Measurements from ENCODE around the gene ENPP4.
"Not testable (repeated sequence)": the region's sequence is repeated elsewhere in the genome, so short reads cannot be mapped to it uniquely, and the experiment has no call there.

ENPP4 gene, protein sequence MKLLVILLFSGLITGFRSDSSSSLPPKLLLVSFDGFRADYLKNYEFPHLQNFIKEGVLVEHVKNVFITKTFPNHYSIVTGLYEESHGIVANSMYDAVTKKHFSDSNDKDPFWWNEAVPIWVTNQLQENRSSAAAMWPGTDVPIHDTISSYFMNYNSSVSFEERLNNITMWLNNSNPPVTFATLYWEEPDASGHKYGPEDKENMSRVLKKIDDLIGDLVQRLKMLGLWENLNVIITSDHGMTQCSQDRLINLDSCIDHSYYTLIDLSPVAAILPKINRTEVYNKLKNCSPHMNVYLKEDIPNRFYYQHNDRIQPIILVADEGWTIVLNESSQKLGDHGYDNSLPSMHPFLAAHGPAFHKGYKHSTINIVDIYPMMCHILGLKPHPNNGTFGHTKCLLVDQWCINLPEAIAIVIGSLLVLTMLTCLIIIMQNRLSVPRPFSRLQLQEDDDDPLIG

DNA sequence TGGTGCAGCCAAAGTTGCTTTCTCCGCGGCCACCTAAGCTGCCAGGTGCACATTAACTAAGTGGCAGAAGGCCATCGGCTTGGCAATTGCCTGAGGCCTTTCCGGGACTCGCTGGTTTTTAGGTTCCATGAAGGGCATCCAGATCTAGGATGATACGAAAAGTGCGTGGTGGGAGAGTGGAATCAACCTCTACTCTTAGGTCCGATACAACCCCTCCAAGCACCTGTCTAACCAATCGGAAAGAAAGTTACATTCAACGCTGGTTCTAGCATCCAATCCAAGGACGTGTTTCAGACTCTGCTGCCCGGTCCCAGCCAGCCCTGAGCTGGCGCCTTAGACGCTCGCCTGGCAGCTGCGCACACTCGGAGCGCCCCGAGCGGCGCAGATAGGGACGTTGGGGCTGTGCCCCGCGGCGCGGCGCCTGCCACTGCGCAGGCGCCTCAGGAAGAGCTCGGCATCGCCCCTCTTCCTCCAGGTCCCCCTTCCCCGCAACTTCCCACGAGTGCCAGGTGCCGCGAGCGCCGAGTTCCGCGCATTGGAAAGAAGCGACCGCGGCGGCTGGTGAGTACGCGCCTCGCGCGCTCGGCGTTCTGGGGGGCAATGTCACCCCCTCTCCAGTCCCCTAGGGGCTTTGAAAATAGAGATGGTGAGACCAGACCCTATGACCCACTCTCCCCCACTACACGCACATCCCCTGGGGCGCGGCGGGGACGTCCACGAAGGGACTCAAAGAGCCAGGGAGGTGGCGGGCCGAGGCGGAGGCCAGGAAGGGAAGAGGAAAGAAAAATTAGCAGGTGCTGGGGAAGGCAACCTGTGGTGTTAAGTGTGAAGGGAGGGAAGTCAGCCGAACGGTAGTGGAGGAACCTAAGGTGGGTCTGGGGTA is at the start of gene ENPP4:
Gene ENPP4 (plus strand): TSS at position 361 of the 883 bp plus-strand sequence. CDS start 9,595 bp downstream, outside the sequence.
- peak; percentile 57 for DNase-seq

DNA sequence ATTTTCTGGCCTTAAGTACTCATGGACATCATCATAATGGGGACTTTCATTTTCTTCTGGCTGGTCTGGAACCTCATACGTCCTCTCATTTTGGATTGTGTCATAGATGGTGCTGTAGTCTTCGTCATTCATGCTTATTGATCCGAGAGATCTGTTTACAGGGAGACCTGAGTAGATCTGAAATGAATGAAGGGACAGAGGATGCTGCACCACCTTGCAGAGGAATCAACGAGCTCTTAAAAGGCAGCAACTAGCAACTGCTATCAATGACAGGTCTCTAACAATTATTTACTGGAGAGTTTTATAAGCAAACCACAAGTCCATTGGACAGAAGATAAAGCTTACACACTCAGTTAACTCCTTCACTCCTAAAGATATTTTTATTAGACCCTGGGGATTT is 49.7 kb upstream of the ENPP4 start:
- peak; percentile 2 for DNase-seq

DNA sequence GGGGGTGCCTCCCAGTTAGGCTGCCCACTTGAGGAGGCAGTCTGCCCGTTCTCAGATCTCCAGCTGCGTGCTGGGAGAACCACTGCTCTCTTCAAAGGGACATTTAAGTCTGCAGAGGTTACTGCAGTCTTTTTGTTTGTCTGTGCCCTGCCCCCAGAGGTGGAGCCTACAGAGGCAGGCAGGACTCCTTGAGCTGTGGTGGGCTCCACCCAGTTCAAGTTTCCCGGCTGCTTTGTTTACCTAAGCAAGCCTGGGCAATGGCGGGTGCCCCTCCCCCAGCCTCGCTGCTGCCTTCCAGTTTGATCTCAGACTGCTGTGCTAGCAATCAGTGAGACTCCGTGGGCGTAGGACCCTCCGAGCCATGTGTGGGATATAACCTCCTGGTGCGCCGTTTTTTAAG is 44.1 kb upstream of the ENPP4 start:
- DNase-seq = not testable (repeated sequence)

DNA sequence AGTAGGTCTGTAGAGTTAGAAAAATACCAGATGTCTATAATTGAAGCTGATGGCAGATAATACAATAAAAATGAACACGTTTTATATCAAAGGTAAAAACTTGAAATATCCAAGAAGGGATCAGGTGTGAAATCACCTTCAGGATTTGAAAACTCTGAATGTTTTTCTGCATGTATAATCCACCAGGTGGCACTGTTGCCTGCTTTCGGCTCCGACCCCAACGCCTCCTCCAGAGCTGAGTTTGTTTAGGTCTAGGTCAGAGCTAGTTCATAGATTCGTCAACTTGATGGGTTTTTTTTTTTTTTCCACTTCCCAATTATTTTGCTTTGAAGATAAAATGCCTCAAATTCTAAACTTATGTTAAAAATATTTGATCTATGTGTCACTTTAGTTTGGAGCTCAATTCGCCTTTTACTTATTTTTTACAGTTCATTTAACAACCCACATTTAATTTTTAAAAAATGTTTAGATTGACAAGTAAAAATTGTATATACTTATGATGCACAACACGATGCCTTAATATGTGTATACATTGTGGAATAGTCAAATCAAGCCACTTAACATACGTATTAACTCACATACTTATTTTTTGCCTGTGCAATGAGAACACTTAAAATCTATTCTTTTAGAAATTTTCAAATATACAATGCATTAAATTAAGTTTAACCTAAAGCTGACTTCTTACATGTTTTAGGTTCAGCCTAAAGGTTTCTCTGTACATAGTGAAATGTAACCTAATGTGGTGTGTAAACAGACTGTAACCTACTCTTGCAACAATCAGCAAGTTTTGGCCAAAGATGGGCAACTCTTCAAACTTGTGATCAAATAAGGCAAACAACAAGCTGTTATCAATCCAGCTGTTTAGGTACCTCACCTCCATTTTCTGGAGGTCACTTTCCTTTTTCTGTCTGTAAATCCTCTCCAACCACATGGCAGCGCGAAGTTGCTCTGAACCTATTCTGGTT is 39.4 kb upstream of the ENPP4 start:
- peak; percentile 46 for DNase-seq

DNA sequence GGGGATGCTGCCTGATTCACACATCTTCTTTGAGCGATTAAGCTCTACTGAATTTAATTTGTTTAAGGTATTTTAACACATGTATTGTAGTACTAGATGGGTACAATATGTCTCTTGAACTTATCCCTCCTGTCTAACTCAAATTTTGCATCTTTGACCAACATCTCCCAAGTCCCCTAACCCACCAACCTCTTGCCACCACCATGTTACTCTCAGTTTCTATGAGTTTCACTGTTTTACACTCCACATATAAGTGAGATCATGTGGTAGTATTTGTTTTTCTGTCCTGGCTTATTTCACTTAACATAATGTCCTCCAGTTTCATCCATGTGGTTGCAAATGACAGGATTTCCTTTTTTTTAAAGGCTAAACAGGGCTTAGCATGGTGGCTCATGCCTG is 38.7 kb upstream of the ENPP4 start:
- DNase-seq = no peak

DNA sequence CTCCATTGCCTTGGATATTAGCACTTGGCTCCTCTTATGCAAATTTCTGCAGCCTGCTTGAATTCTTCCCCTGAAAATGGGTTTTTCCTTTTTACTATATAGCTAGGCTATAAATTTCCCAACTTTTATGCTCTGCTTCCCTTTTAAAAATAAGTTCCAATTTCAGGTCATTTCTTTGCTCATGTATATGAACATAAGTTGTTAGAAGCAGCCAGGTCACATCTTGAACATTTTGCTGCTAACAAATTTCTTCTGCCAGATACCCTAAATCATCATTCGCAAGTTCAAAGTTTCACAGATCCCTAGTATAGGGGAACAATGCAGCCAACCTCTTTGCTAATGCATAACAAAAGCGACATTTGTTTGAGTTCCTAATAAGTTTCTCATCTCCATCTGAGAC is 34.5 kb upstream of the ENPP4 start:
- DNase-seq = no peak

DNA sequence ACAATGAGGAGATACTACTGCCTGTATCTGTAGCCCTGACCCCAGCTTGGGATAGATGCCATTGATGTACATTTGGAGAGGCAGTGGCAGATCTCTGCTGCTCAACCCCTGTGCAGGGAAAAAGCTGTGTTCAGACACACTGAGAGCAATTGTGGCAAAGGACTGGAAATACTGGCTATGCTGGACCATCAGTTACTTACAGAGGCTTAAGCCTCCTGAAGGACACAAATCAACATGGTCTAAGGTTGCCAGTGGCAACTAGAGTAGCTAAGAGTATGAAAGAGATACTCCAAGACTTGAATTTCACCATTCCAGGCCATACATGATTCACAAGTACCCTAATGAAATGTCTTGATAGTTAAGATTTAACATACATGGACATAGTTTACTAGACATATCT is 32.4 kb upstream of the ENPP4 start:
- no peak for DNase-seq

DNA sequence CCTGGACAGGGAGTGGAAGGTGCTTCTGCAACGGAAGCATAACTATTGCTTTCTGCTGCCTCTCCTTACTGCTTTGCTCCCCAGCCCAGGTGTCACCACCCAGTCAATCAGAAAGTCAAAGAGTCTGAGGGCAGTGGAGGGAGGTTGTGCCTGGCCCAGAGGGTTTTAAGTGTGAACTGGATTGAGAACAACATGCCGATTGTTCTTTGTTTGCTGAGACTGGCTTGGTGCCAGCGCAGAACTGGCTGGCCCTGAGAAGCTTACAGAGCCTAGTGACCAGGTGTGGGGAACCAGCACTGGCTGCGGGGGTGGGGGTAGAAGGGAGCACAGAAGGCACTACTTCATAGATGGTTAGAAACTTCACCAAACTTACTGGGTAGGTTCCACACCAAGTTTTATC is 31.1 kb upstream of the ENPP4 start:
- no peak for DNase-seq

DNA sequence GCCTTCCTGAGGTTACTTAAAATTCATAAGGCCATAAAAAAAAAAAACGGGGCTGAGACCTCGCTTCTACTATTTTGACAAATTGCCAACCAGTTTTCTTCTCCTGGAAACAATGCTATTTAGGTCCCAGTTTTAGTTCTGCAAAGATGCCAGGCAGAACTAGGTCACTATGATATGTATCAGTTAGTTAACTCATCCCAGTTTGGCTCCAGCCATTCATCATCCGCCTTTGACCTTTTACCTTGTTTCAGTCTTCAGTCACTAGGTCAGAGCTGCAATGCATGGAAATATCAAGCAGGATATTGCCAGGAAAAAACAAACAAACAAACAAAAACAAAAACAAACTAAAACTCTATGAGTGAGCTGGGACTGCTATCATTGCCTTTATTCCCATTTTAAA is 29.8 kb upstream of the ENPP4 start:
- no peak for DNase-seq

DNA sequence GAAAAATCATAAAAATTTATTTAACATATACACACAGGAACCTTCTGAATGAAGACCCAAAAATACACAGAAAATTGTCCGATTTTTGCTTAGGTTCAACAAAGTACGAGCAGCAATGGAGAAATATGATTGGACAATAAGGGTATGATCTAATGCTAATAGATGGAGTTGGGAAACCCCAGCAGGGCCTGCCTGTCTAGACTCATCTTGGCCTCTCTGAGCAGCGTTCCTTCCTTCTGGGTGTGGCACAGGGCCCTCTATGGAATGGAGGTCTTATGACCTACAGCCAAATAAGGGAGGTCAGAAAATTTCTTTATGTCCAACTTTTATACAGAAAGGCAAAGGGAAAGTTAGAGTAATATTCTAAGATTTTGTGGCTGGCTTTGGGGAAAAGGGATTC is 27.7 kb upstream of the ENPP4 start:
- no peak for DNase-seq

DNA sequence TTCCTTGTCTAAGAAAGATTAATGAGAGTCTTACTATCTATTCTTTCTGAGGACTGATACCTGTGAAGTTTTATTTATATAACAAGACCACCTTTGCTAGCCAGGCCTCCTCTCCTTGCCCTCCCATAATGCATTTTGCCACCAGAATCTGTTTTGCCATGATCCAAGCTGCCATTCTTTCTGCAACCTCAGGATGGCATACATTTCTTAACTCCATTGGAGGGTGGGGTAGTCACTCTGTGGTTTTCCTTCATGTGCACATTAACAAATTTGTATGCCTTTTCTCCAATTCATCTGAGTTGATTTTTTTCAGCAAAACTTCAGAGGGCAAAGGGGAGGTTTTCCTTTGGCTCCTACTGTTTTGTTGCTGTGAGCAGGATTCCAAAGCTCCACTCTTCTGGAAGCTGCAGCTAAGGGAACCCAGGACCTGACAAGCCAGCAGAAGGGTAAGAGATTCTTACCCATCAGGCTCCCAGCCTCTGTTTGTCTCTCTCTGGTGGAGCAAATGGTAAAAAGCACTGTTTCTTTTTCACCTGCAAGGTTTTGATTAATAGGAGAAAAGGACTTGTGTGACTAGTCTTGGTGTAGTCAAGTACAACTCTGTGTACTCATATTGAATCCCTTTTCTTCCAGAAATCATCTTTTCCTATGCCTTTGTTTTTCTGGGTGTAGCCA is 26.2 kb upstream of the ENPP4 start:
- no peak for DNase-seq

DNA sequence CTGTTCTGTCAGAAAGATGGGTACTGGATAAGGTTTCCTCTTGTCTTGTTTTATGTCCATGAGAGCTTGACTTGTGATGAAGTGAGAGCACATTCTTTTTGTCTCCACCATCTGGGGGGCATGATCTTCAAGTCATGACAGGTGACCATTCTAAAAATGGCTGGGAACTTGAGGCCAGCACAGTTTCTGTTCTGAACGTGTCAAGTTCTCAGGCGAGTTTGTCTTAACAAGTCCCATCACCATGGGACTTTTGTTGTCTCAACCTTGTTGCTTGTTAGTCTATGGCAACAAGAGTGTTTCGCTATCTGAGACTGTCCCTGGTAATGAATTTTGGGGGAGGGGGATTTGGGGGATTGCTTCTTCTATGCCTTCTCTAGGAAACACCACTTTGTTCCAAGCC is 25.6 kb upstream of the ENPP4 start:
- no peak for DNase-seq

DNA sequence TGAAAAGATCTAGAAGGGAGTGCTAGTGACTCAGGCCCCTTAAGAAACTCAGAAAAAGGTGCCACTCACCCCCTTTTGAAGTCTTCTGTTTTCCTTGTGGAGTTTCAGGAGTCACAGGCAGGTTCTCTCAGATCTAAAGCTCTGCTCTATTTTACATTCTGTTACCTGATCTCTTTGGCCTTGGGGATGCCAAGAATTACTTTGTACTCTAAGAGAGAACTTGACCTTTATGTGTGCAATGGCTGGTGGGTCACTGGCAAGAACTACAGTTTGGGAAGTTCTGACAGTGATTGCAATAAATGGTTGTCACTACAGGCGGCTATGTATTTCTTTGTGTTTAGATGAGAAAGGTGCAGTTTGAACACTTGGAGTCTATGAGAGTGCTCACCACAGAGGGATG is 24.2 kb upstream of the ENPP4 start:
- DNase-seq = no peak

DNA sequence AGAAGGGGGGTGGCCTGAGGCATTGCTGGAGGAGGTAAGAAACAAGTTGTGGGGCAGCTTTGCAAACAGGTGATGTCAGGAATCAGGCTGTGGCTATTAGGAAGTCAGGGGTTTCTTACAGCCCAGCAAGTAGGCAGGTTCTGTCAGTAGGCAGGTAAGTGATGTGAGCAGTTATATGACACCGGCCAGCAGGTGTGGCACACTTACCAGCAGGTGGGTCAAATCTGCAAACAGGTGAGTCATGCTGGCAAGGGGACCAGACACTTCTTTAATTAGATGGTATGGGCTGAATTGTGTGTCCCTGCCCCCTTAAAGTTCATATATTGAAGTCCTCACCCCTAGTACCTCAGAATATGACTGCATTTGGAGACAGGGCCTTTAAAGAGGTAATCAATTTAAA is 16.4 kb upstream of the ENPP4 start:
- DNase-seq = no peak

DNA sequence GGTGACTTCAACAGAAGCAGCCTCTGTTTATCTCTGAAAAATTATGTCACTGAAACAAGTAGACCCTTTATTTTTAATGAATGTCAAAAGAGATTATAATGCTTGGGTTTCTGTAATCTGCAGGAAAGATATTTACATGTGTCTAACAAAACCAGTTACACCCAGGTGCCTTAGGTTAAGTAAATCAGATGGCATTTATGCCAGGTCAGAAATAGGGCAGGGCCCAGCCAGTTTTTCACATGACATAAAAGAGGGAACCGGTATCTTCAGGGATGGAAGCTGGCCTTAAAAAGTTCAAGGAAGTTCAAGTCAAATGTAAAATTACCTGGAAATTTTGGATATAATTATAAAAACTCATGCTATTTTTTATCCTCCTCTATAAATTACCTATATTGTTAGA is 14.2 kb upstream of the ENPP4 start:
- no peak for DNase-seq

DNA sequence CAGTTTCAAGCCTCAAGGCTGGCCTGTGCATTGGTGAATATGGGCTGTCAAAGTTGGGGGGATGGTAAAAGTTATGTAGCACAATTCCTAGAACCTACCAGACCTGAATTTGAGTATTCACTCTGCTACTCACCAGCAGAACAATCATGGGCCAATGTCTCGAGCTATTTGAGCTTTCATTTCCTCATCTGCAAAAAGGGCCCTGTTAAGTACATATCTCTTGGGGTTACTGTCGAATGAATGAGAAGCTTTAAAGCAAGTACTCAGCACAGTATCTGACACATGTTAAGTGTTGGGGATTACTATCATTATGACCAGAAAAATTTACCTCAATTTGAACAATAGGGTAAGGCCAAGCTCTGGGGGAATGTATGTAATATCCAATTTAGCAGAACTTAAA is 13.5 kb upstream of the ENPP4 start:
- DNase-seq = no peak

DNA sequence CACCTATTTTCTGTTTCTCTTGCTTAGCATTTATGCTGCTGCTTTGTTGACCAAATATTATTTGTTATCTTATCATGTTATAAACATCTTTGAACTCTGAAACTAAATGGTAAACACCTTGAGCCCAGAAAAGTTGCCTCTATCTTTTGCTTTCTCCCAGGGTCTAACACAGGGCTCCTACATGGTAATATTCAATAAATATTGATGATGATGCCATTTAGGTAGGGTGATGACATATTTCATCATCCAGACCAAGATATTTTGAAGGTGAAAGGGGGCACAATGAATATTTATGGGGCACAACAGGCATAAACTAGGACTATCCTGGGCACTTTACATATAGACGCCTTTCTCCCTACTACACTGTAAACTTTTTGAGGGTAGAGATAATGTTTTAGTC is 11.6 kb upstream of the ENPP4 start:
- DNase-seq = no peak

DNA sequence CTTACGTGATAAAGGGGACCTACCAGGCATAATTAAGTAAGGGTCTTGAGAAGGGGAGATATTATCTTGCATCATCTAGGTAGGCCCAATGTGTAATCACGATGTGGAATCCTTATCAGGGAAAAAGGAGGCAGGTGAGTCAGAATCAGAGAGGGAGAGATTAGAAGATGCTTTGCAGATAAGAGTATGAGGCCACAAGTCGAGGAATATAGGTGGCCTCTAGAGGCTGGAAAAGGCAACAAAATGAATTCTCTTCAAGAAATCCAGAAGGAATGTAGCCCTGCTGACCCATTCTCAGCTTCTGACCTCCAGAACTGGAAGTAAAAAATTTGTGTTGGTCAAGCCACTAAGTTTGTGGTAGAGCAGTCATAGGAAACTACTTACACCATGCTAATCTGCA is 11.0 kb upstream of the ENPP4 start:
- no peak for DNase-seq

DNA sequence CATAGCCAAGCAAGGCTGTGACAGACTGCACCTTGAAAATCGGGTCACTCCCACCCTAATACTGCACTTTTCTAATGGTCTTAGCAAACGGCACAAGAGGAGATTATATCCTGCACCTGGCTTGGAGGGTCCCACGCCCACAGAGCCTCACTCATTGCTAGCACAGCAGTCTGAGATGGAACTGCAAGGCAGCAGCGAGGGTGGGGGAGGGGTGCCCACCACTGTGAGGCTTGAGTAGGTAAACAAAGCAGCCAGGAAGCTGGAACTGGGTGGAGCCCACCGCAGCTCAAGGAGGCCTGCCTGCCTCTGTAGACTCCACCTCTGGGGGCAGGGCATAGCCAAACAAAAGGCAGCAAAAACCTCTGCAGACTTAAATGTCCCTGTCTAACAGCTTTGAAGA is 10.1 kb upstream of the ENPP4 start:
- DNase-seq = not testable (repeated sequence)

DNA sequence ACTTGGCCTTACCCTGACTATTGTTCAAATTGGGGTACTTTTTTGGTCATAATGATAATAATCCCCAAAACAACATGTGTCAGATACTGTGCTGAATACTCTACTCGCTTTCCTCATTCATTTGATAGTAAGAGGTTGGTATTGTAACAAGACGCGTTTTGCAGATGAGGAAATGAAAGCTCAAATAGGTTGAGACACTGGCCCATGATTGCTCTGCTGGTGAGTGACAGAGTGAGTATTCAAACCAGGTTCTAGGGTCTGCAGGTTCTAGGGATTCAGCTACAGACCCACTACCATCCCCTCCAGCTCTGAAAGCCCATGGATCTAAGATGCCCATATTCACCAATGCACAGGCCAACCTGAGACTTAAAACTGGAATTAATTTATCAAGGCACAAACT is 1.3 kb upstream of the ENPP4 start:
- no peak for DNase-seq

DNA sequence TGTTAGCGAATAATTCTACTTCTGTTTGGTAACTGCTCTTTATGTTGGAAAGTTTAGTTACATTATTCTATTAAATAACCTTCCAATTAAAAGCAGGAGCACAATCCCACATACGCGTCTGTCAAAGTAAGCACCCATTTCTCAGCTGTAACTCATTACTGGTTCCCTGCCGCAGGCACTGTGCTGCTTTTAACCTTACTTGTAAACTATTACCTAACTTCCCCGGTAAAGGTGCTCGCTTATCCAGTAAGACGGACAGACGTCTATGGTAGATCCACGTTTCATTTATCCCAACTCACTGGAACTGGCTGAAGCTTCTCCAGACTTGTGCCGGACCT is 529 bp upstream of the ENPP4 start:
- DNase-seq = no peak

DNA sequence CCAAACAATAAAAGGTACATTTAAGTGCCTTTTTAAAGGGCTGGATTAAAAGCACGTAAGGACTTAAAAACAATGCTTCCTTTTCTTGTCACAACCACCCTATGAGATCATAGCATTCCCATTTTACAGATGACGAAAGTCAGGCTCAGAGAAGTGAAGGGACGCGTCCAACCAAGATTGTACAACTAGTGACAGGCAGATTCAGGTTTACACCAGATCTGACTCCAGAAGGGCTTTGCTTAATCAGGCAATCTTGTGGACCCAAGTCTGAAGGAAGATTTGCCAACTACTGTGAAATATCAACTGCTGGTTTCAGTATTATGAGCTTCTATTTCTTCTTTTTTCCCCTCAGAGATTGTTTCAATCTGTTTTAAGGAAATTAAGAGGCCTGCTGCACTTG is 877 bp downstream of the ENPP4 start:
- DNase-seq = no peak
